Neuronal stem cell (in vitro differentiated cells): ENCODE measurements around the gene GRIK2.

ENCODE experiments used
- DNase-seq: peaks from one replicate; pipeline ENCODE4 v3.0.0-alpha.2; 2013; ENCODE audit warnings: low spot score
- H2AFZ ChIP-seq: one replicate; pipeline ENCODE4 v1.6.1; 2013; ENCODE audit warnings: mild to moderate bottlenecking, low read length, inconsistent platforms
- H2AK5ac ChIP-seq: 2 replicates; pipeline ENCODE4 v1.6.1; 2013; ENCODE audit warnings: low read depth, mild to moderate bottlenecking, inconsistent platforms, low read length, moderate library complexity, mixed read lengths
- H2BK120ac ChIP-seq: 2 replicates; pipeline ENCODE4 v1.6.1; 2013; ENCODE audit warnings: low read depth, mild to moderate bottlenecking, inconsistent platforms, low read length, moderate library complexity, mixed read lengths
- H2BK12ac ChIP-seq: one replicate; pipeline ENCODE4 v1.6.1; 2013; ENCODE audit warnings: low read length, inconsistent platforms
- H2BK15ac ChIP-seq: 2 replicates; pipeline ENCODE4 v1.6.1; 2013; ENCODE audit warnings: mild to moderate bottlenecking, low read length, inconsistent platforms, mixed read lengths
- H2BK5ac ChIP-seq: one replicate; pipeline ENCODE4 v1.6.1; 2013; ENCODE audit warnings: inconsistent platforms, mild to moderate bottlenecking, low read length, moderate library complexity
- H3K14ac ChIP-seq: one replicate; pipeline ENCODE4 v1.6.1; 2013; ENCODE audit warnings: low read length, inconsistent platforms
- H3K18ac ChIP-seq: 2 replicates; pipeline ENCODE4 v1.6.1; 2013; ENCODE audit warnings: low read length, inconsistent platforms
- H3K23ac ChIP-seq: 2 replicates; pipeline ENCODE4 v1.6.1; 2013; ENCODE audit warnings: low read depth, mild to moderate bottlenecking, mixed read lengths, low read length, inconsistent platforms; ENCODE audit not compliant: poor library complexity
- H3K27ac ChIP-seq: replicated peaks from 3 replicates; pipeline ENCODE4 v1.5.1; 2013; ENCODE audit warnings: low read length, inconsistent platforms
- H3K27me3 ChIP-seq, 3 experiments: 2 replicates each; pipeline ENCODE4 v1.6.1; 2013; ENCODE audit warnings: low read length in 3 of 3, mild to moderate bottlenecking in 2 of 3, inconsistent platforms in 1 of 3, low read depth in 1 of 3, mixed read lengths in 1 of 3, moderate library complexity in 1 of 3; ENCODE audit not compliant: control insufficient read depth in 3 of 3, insufficient read depth in 3 of 3
- H3K36me3 ChIP-seq, 2 donors: replicated peaks in 1 of 2; 2 replicates each; pipeline ENCODE4 v1.6.1; 2013; ENCODE audit warnings: low read length in 2 of 2; ENCODE audit not compliant: control insufficient read depth in 2 of 2, insufficient read depth in 2 of 2
- H3K4ac ChIP-seq: 2 replicates; pipeline ENCODE4 v1.6.1; 2013; ENCODE audit warnings: inconsistent platforms, mild to moderate bottlenecking, low read length, moderate library complexity
- H3K4me1 ChIP-seq, 2 donors: 1 replicate in 1 of 2; 2 replicates in 1 of 2; pipeline ENCODE4 v1.6.1; 2013; ENCODE audit warnings: low read length in 2 of 2, low read depth in 1 of 2; ENCODE audit not compliant: control insufficient read depth in 2 of 2, insufficient read depth in 1 of 2
- H3K4me2 ChIP-seq: one replicate; pipeline ENCODE4 v1.6.1; 2013; ENCODE audit warnings: mild to moderate bottlenecking, low read length, inconsistent platforms; ENCODE audit not compliant: insufficient read depth, poor library complexity, severe bottlenecking
- H3K4me3 ChIP-seq, 2 donors: 2 replicates each; pipeline ENCODE4 v1.5.1; 2013; ENCODE audit warnings: low read length in 2 of 2, mild to moderate bottlenecking in 2 of 2, inconsistent platforms in 1 of 2, moderate library complexity in 1 of 2
- H3K79me1 ChIP-seq: one replicate; pipeline ENCODE4 v1.6.1; 2013; ENCODE audit warnings: low read depth, mild to moderate bottlenecking, inconsistent platforms, low read length, moderate library complexity
- H3K9ac ChIP-seq: one replicate; pipeline ENCODE4 v1.6.1; 2013; ENCODE audit warnings: mild to moderate bottlenecking, low read depth, low read length, inconsistent platforms; ENCODE audit not compliant: poor library complexity
- H3K9me3 ChIP-seq, 2 donors: replicated peaks in 1 of 2; 2 replicates each; pipeline versions ENCODE3 to v1.6.1; 2013; ENCODE audit warnings: low read length in 2 of 2, mild to moderate bottlenecking in 2 of 2, inconsistent platforms in 1 of 2, low read depth in 1 of 2, mixed read lengths in 1 of 2, moderate library complexity in 1 of 2; ENCODE audit not compliant: control insufficient read depth in 2 of 2, insufficient read depth in 1 of 2
- H4K8ac ChIP-seq: one replicate; pipeline ENCODE4 v1.6.1; 2013; ENCODE audit warnings: low read depth, mild to moderate bottlenecking, inconsistent platforms, low read length, moderate library complexity
- H4K91ac ChIP-seq: one replicate; pipeline ENCODE4 v1.6.1; 2013; ENCODE audit warnings: low read length, low read depth, mild to moderate bottlenecking, inconsistent platforms; ENCODE audit not compliant: poor library complexity
- WGBS, 2 donors: extraction: QIAGEN DNeasy Blood & Tissue Kit; methylation state at CpG; one replicate each; pipeline ENCODE4 v1.1.7; 2013; ENCODE audit warnings: missing lambda C conversion rate in 2 of 2, mixed read lengths in 1 of 2; ENCODE audit not compliant: insufficient read length in 2 of 2, insufficient replicate concordance in 1 of 2; ENCODE audit errors: extremely low coverage in 2 of 2; 5-methylcytosine and 5-hydroxymethylcytosine counted together

GRIK2 gene

DNA sequence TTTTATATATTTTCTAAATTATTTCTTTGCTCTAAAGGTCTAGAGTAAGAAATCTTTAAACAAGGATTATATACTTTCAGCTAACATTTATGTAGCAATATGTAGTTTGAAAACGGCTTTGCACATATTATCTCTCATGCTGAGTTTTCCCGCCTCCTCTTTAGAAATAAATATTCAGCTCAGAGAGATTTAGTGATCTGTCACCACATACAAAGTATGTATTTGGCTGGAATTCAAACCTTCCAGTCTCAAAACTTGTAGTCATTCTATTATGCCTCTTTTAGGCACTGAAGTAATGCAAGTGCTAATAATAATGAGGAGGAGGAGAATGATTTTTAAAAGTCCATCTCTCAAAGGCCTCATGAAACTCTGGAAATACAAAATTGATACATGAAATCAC lies 525.0 kb downstream of the GRIK2 start:
- Histone ChIP-seq H3K23ac (no peak overlapping the region), H2BK15ac (no peak overlapping the region), H3K79me1 (no peaks in the 10 kb centered on the region), H3K4me2 (no peak overlapping the region), H2AK5ac (no peak overlapping the region), H2BK120ac (no peak overlapping the region), H3K27me3 (no peaks in the 10 kb centered on the region), H3K18ac (no peak overlapping the region), H4K8ac (no peak overlapping the region), H3K9me3 (no peaks in the 10 kb centered on the region), H3K14ac (no peak overlapping the region), H3K4ac (no peak overlapping the region), H3K9ac (no peak overlapping the region), H2AFZ (no peak overlapping the region), H3K4me3 (no peak overlapping the region), H2BK5ac (no peak overlapping the region), H2BK12ac (no peak overlapping the region), H3K36me3 (no peaks in the 10 kb centered on the region), H4K91ac (no peak overlapping the region), H3K4me1 (no peaks in the 10 kb centered on the region), H3K27ac (no peak overlapping the region)
- WGBS, 2 donors: no CpG with 5 or more reads among the region's 2 CpGs
- DNase-seq: no peak

- Histone ChIP-seq H3K27ac (no peak overlapping the region), H2BK15ac (no peak overlapping the region), H3K23ac (no peak overlapping the region), H3K18ac (no peak overlapping the region), H3K4ac (no peak overlapping the region), H3K9ac (no peak overlapping the region), H2AFZ (no peak overlapping the region), H3K36me3 (no peaks in the 10 kb centered on the region), H3K4me2 (no peak overlapping the region), H3K9me3 (no peaks in the 10 kb centered on the region), H3K14ac (no peak overlapping the region), H3K79me1 (no peaks in the 10 kb centered on the region), H2BK12ac (no peak overlapping the region), H2AK5ac (no peak overlapping the region), H4K8ac (no peak overlapping the region), H3K4me1 (no peaks in the 10 kb centered on the region), H3K27me3 (no peaks in the 10 kb centered on the region), H3K4me3 (no peak overlapping the region), H2BK120ac (no peak overlapping the region), H2BK5ac (no peak overlapping the region), H4K91ac (no peak overlapping the region)
- no CpG with 5 or more reads among the region's 1 CpG for WGBS, 2 donors
- DNase-seq: no peak
Observed at GRCh38 chr6:101921829-101922450, 528.4 kb downstream of the GRIK2 start.

- Histone ChIP-seq H3K27ac (no peak overlapping the region), H3K4me2 (no peak overlapping the region), H3K4me1 (no peaks in the 10 kb centered on the region), H3K4ac (no peak overlapping the region), H2BK5ac (no peak overlapping the region), H3K27me3 (no peaks in the 10 kb centered on the region), H2AK5ac (no peak overlapping the region), H3K4me3 (no peak overlapping the region), H3K9me3 (no peaks in the 10 kb centered on the region), H3K14ac (no peak overlapping the region), H4K8ac (no peak overlapping the region), H3K36me3 (no peaks in the 10 kb centered on the region), H3K23ac (no peak overlapping the region), H2BK12ac (no peak overlapping the region), H3K79me1 (no peaks in the 10 kb centered on the region), H3K9ac (no peak overlapping the region), H4K91ac (no peak overlapping the region), H2AFZ (no peak overlapping the region), H2BK120ac (no peak overlapping the region), H2BK15ac (no peak overlapping the region), H3K18ac (no peak overlapping the region)
- no CpG with 5 or more reads among the region's 7 CpGs for WGBS, 2 donors
- DNase-seq: no peak
Observed at GRCh38 chr6:101926149-101926925, 532.8 kb downstream of the GRIK2 start.

GRCh38 chr6:101931766-101932165 lies 538.3 kb downstream of the GRIK2 start:
- H2BK12ac ChIP-seq: no peak overlapping the region
- no peak overlapping the region for H3K18ac ChIP-seq
- no peak overlapping the region for H3K4me2 ChIP-seq
- no peak overlapping the region for H3K14ac ChIP-seq
- WGBS, 2 donors: no CpG with 5 or more reads among the region's 2 CpGs
- H4K8ac ChIP-seq: no peak overlapping the region
- H2BK5ac ChIP-seq: no peak overlapping the region
- DNase-seq: no peak
- no peak overlapping the region for H2AFZ ChIP-seq
- H2BK120ac ChIP-seq: no peak overlapping the region
- H3K79me1 ChIP-seq: no peaks in the 10 kb centered on the region
- no peaks in the 10 kb centered on the region for H3K4me1 ChIP-seq
- no peak overlapping the region for H2AK5ac ChIP-seq
- no peak overlapping the region for H4K91ac ChIP-seq
- H3K27me3 ChIP-seq: no peaks in the 10 kb centered on the region
- no peak overlapping the region for H3K23ac ChIP-seq
- no peak overlapping the region for H2BK15ac ChIP-seq
- no peak overlapping the region for H3K4me3 ChIP-seq
- H3K9me3 ChIP-seq: no peaks in the 10 kb centered on the region
- no peaks in the 10 kb centered on the region for H3K36me3 ChIP-seq
- no peak overlapping the region for H3K4ac ChIP-seq
- no peak overlapping the region for H3K9ac ChIP-seq
- no peak overlapping the region for H3K27ac ChIP-seq
